ENCODE data around the gene CPLX3.

Gene CPLX3

GRCh38 chr15:74868059-74868458 lies 41.6 kb downstream of the CPLX3 start:
- DNase-seq, result peak in 3 of 56 donors; percentile 7 to 26 (median 8)

- DNase-seq, result no peak
Measured at GRCh38 chr15:74869372-74869725, 42.9 kb downstream of the CPLX3 start.

- peak in 32 of 56 donors; percentile 3 to 68 (median 24) for DNase-seq
Measured at GRCh38 chr15:74869726-74870407, 43.4 kb downstream of the CPLX3 start.

- no peak for DNase-seq
Measured at GRCh38 chr15:74870436-74871215, 44.2 kb downstream of the CPLX3 start.

GRCh38 chr15:74872702-74873035 lies 46.2 kb downstream of the CPLX3 start:
- no peak for DNase-seq

GRCh38 chr15:74873036-74873755 lies 46.8 kb downstream of the CPLX3 start, which contains the start of gene SCAMP2:
SCAMP2 (minus strand) TSS chr15:74873365; CDS start chr15:74873255, 110 bp downstream.
- peak; percentile 82 to 100 (median 94) for DNase-seq

GRCh38 chr15:74873756-74874424 lies 47.5 kb downstream of the CPLX3 start:
- peak in 7 of 56 donors; percentile 10 to 55 (median 27) for DNase-seq

GRCh38 chr15:74878273-74878672 lies 51.8 kb downstream of the CPLX3 start:
- DNase-seq, result no peak
